ENCODE results near the gene USH1C.

DNA sequence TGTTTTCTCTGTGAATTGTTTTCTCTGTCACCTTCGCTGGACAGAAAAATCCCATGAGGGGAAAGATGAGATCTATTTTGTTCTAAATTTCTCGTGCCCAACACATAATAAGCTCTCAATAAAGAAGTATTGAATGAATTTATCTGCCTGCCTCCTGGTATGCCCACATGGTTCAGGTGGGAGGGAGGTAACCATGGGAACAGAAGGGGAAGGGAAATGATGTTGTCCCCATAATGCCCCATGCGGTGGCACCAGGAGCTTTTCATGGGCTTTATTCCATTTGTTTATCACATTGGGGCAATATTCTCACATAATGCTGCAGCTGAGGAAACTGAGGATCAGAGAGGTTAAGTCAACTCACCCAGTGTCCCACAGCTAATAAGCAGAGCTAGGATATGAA is 8.7 kb downstream of the USH1C start:
- TF ChIP-seq POU6F1 (CRISPR knock-in tag; IDR thresholded peaks at IDR 0.05; ENCODE audit: borderline replicate concordance, low read depth) (no peak), TSHZ2 (CRISPR knock-in tag; IDR thresholded peaks at IDR 0.05) (no peak), ZC3H10 (CRISPR knock-in tag; IDR thresholded peaks at IDR 0.05) (no peak), ESRRG (CRISPR knock-in tag; IDR thresholded peaks at IDR 0.05) (no peak), CSDC2 (CRISPR knock-in tag; IDR thresholded peaks at IDR 0.05) (no peak), ZFP30 (CRISPR knock-in tag; IDR thresholded peaks at IDR 0.05) (no peak), OSR1 (CRISPR knock-in tag; IDR thresholded peaks at IDR 0.05) (no peak), BACH2 (CRISPR knock-in tag; IDR thresholded peaks at IDR 0.05; ENCODE audit: borderline replicate concordance) (no peak), ZNF565 (CRISPR knock-in tag; conservative IDR thresholded peaks at IDR 0.05; ENCODE audit: low read depth) (no peak), ISL1 (CRISPR knock-in tag; IDR thresholded peaks at IDR 0.05) (no peak), SNAI2 (CRISPR knock-in tag; IDR thresholded peaks at IDR 0.05) (no peak), ZFP3 (CRISPR knock-in tag; IDR thresholded peaks at IDR 0.05) (no peak), PATZ1 (CRISPR knock-in tag; IDR thresholded peaks at IDR 0.05; ENCODE audit: borderline replicate concordance) (no peak)

Measured in SK-N-SH treated with all-trans-retinoic acid at 6 μM for 48 hours (cell line).